SHP77 (cell line): ENCODE results near the gene MIPEP.
A peak's percentile ranks its signal among the peaks of the same experiment; 100 is the strongest.

Source experiments
- DNase-seq, 2 experiments: peaks; one replicate each; lab custom pipeline; 2025; lab: John Stamatoyannopoulos, UW

Gene MIPEP

DNA sequence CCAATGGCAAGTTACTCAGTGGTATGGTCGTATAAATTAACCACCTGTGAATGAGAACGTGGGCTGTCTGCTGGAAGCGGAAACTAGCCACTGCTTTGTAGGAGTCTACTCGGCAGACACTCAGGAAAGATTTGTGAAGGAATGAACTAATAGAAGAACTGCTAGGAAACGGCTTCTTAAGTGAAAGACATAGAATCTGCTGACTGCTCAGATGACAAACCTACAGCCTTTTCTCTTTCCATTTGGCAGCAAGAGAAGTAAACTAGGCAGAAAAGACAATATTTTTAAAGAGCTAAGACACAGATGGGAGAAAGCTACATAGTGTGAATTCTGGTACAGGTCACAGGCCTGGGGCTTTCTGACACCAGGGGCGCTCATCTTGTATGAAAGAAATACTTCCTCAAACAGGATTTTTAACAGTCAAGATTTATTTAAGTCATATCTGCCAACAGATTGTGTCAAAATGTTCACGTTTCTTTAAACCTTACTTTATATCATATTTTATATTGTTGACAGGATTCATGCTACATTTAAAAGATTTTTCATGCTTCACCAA is 78.4 kb downstream of the MIPEP start:
- no peak for DNase-seq

DNA sequence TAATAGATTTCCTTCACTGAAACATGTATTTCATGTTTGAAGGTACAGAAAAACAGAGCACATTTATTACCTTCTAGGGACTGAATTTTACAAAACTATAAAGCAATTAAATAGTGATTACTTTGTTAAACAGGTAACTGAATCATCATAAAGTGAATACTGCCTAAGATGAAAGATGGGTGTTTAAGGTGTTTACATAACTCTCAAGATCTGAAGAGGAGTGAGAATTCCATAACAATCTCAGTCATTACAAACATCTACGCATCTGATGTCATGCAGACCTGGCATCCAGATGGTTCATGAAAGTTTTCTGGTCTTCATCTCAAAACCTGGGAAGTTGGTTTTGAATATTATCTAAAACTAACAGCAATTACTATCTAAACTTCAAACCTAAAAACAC is 80.4 kb downstream of the MIPEP start:
- no peak for DNase-seq

DNA sequence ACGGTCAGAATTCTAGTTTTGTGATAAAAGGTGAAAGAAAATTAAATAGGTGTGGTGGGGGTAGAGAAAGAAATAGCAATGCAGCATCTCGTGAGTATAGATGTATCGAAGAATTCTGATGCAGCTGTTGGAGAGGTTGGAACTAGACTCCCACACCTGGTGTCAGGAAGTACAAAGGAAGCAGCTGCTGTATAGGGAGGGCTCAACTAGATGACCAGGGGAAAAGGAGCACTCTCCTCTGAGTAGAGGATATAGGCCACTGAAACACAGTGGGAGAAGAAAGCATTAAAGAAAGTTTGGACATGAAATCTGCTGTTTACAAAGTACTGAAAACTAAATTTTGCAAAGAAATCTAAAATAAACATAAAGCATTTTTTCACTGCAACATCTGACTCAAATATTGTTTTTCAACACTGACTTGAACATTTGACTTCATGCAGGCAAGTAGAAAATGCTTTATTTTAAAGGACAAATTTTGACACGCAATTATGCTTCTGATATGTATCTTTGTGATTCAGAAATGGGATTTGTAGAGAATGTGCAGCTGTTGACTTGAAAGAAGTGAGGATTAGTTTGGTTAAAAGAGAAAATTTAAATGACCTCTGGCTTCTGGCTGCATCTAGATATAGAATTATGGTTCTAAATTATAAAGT is 82.2 kb downstream of the MIPEP start:
- DNase-seq: peak; percentile 40 to 72

DNA sequence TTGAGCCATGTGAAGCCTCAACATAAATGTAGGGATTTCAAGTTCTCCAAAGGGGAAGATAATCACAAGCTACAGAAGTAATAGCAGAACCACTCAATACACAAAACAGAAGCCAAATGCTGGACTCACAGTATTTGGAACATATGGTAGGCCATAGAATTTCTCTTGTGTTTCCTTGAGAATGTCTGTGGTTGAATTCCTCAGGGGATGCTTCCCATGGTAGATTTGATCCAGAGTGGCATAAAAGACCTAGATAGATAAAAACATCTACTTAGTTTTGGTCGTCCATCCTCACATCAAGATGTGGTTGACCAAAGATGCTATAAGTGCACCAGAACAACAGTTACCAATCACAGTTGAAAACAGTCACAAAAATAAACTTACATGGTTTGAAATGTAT is 83.4 kb downstream of the MIPEP start:
- no peak for DNase-seq

DNA sequence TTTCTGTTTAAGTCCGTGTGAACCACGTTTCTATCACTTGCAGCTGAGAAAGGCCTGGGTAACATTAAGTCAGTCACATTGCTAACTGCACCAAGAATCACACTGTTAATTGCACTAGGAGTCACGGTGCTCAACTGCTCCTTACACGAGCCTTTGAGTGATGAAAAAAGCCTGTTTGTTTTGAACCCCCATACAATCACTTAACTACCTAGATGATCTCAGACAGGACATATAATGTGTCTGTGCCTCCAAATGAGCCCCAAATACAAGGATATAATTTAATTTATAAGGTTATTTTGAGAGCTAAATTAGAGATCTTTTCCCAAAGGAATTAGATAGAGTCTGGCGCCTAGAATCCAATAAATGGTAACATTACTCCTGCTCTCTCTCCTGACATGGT is 84.1 kb downstream of the MIPEP start:
- DNase-seq: no peak

DNA sequence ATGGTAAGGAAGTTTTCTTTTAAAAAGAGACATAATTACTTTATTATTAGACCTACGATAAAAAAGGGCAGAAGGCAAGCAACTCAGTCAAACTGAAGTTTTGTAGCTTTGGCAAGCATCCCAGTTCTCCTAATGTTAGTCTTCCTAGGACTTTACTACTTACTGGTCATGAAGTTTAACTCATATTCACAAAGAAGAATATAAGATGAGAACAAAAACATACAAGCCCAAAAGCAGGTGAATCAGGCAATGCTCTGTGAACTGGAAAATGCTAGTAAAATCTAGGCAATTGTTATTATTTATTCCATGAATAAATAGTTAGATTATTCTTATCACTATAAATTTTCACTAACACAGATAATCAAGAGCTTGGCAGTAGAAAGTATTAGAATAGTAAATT is 85.0 kb downstream of the MIPEP start:
- DNase-seq: no peak

DNA sequence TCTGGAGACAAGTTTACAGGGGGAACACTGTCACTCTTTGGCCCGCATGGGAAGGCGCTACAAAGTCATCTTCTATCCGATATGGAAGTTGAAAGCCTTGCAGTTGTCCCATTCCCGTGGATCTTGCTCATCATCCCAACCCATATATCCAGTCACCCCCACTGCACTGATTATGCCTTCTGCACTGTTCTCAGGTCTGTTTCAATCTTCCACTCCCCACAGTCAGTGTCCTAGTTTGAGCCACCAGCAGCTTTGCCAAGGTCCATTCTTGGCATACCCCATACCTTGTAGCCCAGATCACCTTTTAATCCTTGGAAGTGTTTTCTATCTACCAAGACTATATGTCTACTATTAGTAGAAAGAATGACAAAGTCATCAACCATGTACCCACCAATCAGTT is 88.1 kb downstream of the MIPEP start:
- no peak for DNase-seq

DNA sequence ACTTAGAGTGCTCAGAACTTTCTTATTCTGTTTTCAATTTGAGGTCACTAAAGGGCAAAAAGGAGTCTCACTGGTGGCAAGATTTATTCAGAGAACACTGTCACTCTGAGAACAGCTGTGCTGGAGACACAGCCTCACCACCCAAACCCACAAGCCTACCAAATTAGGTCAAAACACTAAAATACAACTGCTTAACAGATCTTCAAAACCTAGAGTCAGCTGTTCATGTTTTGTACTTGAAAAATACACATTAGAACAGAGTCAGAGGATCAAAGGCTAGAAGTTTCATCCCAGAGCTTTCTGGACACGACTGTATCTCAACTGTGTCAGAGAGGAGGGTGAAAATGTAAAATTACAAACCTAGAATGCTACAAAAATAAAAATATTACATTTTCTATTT is 89.3 kb downstream of the MIPEP start:
- DNase-seq: no peak

DNA sequence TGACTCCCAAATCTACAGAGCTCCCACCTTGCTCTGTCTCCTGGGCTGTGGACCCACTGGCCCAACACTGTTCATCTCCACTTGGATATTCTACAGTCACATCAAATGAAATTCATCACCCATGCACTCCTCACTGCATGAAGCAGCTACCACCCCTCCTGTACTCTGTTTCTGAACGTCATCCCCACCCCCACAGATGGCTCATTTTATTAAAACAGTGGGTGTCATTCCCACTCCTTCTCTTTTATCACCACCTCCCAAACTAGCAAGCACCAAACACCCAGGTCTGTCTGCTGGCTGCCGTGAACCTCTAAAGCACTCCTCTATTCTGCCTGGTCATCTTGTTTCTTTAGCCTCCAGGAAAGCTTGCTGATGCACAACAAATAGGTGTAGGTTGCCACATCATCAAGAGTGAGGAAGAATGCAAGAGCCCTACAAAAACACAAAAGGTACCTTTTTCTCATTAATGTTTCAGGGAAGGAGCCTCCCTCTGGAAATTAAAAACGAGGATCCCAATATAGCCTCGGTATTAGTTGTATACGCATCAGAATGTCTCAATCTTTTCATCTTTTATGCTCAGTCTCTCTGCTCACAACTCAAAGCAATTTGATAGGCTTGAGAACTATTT is 91.8 kb downstream of the MIPEP start:
- no peak for DNase-seq

DNA sequence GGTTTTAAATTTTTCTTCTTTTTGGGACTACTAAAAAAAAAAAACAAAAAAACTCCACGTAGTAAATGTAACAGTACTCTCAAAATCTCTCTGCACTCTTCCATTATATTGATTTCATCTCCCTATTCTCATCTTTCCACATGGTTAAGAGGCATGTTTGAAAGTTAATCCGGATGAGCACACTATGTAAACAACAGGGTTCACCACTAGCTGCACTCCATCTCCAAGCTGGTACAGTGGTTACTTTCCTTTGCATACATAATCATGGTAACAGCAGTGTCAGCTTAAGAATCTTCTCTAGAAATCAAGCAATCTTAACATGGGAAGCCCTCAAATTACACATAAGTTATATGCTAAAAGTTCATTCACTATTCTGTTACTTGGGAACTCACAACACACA is 92.6 kb downstream of the MIPEP start:
- DNase-seq: peak; percentile 35 to 47

DNA sequence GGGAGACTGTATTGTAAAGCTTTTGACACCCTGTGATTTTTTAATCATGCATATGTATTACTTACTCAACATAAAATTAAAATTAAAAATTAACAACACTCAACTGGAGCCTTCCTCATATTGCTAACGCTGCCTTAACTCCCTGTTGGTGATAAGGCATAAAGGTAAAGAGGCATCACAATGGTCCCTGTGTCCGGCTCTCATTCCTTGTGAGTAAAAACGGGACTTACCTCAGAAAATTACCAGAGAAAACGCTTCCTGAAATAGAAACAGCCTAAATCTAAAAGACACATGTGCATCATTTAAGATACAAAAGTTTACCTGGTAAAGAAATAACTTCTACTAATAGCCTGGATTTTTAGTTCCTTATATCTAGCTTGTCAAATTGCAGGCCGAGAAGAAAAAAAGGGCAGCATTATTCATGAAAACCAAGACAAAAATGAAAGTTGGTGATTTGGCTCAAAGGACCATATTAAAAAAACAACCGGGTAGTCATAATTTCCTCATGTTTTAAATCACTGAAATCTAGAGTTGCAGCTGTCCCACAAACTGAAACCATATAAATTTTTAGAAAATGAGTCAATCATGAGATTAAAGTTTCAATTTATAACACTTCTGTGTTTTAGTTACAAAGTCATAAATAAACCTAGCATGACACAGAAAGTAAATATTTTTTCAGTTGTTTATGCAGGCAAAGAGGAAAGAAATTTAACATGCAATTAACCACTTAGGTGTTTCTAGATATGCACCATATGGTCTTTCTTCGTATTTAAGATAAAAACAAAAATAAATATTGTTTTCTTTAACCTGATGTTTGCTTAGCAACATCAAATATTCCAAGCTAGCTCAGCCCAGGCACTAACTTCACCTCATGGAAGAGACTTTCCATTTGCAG is 94.7 kb downstream of the MIPEP start:
- DNase-seq: no peak

DNA sequence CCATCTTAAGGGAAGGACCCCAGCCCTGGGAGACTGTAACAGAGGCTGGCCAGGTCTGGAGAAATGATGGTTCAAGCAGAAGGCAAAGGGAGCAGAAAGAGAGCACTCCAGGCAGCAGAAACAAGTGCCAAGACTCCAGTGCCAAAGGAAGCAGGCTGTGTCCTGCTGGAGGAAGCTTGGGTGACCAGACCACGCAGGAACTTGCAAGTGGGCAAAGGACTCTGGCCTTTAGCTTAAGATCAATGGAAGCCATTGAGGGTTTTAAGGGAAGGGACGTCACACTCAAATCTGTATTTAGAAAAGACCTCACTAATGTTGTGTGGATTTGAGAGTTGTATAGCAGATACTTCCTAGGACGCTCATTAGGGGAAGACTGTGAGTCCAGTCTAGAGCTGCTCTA is 95.5 kb downstream of the MIPEP start:
- DNase-seq: no peak

DNA sequence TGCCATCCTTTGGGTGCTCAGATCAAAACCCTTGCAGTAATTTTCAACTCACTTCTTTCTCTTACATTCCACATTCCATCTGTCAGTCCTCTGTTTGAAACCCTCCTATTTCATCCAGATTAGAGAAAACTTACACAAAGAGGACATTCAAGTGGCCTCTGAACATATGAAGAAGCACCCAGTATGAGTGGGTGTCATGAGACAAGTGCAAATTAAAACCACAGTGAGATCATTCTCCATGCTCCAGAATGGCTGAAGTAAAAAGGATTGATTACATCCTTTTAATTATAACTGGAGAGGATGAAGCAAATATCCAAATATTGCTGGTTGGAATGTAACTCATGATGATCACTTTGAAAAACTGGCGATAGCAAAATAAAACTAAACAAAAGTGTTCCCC is 96.5 kb downstream of the MIPEP start:
- DNase-seq: no peak

DNA sequence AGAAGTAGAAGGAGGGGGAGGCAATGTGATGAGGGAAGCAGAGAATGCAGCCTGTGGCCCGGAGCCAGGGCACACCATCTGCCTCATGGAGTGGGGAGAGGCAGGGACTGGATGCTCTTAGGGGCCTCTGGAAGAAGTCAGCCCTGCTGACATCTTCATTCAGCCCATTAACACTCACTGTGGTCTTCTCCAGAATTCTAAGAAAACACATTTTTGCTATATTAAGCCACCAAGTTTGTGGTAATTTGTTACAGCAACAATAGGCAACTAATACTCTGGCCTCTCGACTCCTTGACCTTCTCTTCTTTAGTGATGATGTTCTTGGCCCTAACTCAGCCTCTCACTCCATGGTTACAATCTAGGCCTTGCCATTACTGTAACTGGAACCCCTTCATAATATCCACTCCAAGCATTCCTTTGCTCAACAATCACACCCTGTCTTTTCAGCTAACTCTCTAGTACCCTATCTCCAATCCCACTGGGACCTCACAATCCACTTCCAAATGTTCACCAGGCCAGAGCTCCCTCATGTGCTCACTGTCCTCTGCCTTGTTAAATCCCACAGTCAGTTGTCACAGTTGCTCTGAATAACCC is 98.5 kb downstream of the MIPEP start:
- no peak for DNase-seq

DNA sequence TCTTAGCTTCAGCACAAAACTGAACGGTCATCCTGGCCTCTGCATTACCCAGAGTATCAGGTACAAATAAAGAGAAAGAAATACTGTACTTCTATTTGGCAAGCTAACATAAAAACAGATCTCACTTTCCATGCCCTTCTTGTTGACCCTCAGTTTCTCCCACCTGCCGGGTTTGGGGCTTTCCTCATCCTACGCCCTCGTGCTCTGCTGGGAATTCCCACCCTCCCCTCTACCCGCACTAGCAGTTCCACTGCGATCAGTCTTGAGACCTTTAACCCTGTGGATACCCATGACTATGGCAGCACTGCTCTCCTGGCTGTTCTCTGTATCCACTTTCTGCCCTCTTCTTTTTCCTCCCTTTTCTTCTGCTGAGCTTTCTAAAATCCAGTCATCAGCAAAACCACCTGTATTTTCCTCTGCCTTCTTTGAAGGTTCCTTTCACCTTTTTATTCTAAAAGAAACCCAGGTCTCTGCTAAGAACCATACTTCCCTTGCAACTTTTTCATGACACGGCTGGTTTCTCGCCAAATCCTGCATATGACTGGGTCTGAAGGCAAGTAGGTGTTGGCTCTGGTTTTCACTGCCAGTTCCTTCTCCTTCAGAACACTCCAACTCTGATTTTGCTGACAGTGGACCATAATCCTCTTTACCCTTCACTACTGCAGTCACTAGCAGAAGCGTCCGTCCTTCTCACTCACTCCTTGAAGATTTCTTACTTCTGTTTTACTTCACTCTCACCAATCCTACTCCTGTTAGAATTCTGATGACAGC is 99.4 kb downstream of the MIPEP start:
- no peak for DNase-seq

DNA sequence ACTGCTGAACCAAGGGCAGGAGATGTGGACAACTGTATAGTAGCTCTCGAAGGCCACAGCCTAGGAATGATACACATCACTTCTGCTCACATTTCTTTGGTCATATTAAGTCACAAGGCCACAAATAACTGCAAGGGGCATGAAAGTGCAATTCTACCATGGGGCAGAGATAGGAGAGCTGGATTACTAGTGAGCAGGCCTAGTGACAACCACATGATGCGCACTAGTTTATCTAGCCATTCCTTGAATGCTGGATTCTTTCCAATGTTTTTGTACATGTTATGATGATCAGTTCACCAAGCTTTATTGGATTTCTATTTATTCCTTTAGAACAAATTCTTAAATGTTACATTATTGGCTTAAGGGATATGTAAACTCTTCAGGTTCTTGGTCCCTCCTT is 100.7 kb downstream of the MIPEP start:
- DNase-seq: no peak

DNA sequence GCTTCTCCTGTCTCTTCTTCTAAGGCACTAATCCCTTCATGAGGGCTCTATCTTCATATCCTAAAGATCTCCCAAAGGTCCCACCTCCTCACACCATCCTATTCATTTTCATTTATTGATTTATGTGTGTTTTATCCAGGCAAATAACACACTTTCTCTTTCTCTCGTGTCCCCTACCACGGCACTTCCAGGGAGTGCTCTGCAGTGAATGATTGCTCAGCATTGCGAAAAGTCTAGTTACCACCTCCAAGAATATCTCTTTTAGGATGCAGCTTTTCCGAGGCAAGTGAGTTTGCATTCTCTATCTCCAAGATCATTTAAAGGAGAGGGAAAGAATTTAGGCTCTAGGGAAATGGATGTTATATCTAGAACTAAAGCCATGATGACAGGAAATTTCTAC is 101.7 kb downstream of the MIPEP start:
- no peak for DNase-seq

DNA sequence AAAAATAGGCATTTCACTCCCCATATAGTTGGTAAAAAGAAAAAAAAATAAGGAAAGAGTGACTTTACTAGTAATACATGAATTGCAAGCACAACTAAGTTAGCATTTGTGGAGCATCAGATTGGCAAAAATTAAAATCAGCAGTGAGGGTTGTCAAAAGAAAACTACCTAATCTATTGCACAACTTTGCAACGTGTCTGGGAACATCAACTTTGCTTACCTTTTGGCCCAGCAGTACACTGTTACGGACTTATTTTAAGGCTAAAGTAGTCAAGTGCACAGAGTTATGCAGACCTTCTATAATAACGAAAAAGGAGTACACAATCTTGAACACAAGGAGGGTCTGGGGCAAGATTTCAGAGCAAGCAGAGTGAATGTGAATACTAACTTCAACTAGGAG is 102.6 kb downstream of the MIPEP start:
- DNase-seq: no peak

DNA sequence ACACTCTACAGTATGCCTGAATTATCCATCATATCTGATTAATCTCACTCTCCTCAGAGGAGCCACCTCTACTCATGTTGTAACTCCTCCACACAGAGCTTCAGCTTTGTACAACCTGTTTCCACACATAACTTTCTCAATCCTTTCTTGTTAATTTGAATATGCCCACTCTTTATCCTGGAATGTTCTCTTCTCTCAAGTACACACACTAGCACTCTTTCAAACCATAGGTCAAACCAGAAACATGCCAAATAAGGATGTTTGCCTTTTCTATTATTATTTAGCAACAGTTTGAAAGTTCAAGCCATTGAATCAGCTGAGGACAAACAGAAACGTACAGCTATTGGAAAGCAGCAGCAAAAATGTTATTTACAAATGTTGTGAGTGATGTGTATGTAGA is 110.3 kb downstream of the MIPEP start:
- no peak for DNase-seq

DNA sequence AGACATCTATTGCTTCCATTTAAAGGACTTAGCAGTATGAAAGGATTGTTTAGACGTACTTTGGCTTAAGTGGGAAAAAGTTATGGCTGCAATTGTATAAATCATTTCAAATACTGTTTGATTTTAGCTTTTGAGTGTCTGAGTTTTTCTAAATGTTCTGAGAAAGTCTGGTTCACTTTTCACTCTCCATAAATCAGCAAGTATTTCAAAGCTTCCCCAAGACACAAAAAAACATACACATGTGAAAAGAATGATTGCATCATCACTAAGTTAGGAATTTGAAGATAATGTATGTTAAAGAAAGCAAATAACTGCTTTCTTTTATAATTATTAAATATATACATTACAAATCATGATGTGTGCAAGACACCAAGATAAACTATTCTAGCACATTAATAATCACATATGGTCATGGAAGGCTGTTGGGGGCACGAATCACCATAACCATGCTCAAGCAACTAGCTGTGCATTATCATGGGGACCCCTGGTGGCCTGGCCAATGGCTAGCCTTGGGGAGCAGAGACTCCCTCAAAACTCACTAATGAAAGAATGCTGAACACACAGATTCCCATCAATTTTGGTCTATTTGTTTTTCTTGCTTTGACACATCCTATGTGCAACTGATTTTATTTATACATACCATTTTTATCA is 111.1 kb downstream of the MIPEP start:
- no peak for DNase-seq

DNA sequence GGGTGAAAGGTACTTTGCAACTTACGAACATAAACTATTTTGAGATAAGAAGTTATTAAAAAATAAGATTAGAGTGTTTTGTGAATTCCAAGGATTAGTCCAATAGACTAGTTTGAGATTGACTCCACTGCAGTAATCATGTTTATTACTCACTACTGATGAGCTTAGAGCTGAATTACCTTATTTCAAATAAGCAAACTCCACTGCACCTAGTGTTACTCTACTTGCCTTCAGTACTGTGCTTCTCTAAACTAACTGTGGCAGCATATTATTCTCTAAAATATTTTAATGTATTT is 111.7 kb downstream of the MIPEP start:
- DNase-seq: no peak
